GM18907 (cell line): ENCODE results near the gene MTHFD1L.
"Not testable (repeated sequence)": the region's sequence is repeated elsewhere in the genome, so short reads cannot be mapped to it uniquely, and the experiment has no call there.

ENCODE experiments used
- ATAC-seq: cut with Tn5 transposase; IDR thresholded peaks from one replicate; pipeline ENCODE4 v1.9.1; 2021; ENCODE audit warnings: mild to moderate bottlenecking, moderate library complexity; ENCODE audit not compliant: unreplicated experiment

MTHFD1L gene

GRCh38 chr6:151060766-151061531, 195.4 kb downstream of the MTHFD1L start:
- no peak for ATAC-seq

- no peak for ATAC-seq
Observed at GRCh38 chr6:151063352-151063751, 197.8 kb downstream of the MTHFD1L start.

DNA sequence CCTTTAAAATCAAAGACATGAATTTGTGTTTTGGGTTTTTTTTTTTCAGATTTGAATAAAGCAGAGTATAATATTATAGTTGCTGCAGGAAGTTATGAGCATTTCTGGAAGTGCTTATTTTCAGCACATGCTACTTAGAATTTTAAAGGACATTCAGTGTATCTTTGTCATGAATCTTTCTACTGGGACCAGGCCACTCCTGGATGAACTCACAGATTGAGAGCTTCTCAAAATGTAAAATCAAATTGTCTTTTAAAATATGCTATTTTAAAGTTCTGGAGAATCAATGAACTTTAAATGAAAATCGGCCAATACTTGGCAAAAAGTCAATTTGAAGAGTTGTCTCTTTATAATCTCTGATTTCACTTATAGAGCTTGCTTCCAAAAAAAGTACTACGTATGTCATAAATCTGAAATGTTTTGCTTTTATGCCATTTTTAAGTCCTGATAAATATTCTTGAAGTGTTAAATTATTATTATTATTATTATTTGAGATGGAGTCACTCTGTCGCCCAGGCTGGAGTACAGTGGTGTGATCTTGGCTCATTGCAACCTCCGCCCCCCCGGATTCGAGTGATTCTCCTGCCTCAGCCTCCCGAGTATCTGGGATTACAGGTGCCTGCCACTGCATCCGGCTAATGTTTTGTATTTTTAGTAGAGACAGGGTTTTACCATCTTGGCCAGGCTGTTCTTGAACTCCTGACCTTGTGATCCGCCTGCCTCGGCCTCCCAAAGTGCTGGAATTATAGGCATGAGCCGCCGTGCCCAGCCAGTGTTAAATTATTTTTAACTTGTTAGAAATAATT, 198.5 kb downstream of the MTHFD1L start:
- no peak for ATAC-seq

- no peak for ATAC-seq
Observed at GRCh38 chr6:151065027-151065815, 199.7 kb downstream of the MTHFD1L start.

DNA sequence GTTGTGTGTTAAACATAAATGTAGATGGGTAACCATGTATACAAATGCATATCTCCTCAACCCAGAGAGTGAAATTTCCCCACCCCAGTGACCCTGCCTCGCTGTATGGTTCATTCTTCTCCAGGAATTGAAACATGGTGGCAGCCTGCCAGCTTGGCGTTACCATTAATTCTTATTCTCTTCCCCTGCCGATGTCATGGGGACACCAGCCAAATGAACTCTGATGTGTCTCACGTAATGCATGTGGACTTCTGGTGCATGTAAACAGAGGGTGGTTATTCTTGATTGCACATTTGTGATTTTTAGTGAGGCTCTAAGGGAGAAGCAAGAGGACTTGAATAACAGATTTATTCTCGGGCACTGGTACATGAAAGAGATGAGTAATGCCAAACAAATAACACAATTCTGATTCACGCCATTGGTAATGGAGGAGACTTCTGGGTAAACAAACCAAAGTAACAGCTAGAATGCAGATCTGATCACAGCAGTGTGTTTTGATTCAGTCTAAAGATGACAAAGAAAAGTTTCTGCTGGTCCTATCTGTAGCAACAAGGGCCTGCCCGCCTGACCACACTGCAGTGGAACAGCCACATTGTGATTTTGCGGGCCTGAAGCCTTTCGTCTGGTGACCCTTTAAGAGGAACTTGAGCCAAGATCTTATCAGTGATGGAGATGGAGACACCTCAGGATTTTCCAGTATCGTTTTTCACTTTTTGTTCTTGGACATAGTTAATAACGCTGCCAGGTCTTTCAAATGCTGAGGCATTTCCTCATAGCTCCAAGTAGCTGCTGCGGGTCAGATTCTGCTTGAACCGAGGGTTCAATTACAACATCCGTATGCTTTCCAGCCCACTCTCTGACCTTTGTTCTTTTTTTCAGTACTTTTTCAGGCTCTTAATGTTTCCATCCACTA, 202.4 kb downstream of the MTHFD1L start:
- no peak for ATAC-seq

DNA sequence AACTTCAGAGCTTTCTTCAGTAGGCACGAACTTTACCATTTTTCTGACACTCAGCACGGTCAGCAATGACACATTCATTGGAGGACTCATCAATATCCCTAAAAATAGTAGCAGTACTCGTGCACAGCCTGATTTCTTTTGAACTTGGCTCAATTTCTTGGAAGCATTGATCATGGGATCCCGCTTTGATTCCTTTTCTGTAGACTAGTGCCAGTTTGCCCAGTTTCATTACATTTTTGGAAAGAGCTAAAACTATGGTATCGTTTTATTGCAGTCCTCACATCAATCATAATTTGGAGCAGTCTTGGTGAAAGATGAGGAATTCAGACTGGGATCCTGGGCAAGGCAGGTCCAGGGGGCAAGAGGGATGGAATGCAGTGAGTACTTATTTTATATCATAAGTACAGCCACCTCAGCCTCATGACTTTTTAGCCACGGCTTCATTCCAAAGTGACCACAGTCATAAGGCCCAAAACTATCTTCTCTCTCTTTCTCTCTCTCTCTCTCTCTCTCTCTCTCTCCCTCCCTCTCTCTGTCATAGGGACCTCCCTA, 203.3 kb downstream of the MTHFD1L start:
- no peak for ATAC-seq

DNA sequence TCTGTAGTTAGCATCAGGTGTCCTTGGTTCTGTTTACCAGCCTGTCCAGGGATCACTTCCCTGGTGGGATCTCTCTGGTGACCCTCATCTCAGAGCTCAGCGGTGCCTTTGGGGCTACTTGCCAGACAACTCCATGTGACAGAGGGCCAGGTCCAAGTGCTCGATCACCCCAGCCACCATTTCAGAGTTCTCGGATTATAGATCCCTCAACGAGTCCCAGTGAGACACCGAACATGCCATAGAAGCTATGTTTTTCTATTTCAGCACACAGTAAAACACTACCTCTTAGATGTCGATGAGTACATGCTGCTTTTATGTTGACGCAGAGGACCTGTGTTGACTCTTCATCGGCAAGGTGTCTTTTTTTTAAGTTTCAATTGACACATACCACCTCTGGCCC, 204.1 kb downstream of the MTHFD1L start:
- ATAC-seq, result no peak

GRCh38 chr6:151070631-151071051, 205.1 kb downstream of the MTHFD1L start:
- no peak for ATAC-seq

DNA sequence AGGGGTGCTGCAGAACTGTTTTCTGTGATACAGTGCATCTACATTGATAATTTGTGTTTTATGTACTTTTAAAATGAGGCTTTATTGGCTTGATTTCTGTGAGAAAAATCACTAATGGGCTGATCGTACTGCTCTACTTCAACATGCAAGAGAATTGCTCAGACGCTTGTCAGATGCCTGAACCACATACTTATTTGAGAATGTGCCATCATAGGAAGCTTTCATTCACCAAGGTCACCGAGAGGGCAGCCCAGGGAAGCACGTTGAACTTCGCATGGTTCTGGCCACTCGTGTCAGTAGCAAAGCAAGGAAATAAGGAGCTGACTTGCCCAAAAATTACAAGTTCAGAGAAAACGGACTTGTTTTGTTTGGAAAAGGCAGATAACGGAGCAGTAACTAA, 205.8 kb downstream of the MTHFD1L start:
- ATAC-seq, result no peak

GRCh38 chr6:151073146-151073545, 207.6 kb downstream of the MTHFD1L start:
- no peak for ATAC-seq

DNA sequence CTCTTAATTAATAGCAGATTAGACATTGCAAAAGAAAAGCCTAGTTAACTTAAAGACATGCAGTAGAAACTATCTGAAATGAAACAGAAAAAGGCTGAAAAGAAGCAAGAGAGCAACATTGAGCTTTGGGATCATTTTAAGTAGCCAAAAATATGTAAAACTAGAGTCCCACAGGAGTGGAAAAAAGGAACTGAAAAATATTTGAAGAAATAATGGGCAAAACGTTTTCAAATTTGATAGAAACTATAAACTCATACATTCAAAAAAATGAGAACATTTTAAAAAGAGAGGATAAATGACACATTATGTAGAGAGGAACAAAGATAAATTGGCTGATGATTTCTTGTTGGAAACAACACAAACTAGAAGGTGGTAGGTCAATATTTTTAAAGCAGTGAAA, 208.2 kb downstream of the MTHFD1L start:
- ATAC-seq, result no peak

DNA sequence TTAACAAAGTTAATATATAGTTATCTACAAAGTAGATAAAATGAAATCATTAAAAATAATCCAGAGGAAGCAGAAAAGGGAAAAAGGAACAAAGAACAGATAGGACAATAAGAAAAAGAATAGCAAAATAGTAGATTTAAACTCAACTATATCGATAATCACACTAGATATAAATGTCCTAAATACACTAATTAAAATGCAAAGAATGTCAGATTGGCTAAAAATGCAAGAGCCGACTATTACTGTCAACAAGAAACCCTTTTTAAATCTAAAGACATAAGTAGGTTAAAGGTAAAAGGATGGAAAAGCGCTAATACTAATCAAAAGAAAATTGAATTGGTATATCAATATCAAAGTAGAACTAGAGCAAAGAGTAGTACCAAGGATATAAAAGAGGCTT, 209.5 kb downstream of the MTHFD1L start:
- ATAC-seq, result no peak

DNA sequence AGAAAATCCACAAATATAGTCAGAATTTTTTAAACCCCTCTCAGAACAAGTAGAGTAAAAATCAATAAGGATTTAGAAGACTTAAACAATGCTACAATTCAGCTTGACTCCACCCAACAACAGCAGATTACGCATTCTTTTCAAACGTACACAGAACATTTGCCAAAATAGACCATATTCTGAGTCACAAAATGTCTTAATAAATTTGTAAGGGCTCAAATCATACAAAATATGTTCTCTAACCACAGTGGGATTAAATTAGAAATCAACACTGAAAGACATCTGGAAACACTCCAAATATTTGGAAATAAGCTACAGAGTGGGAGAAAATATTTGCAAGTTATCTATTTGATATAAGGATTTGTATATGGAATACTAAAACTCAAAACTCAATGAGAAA, 210.0 kb downstream of the MTHFD1L start:
- no peak for ATAC-seq

- no peak for ATAC-seq
Observed at GRCh38 chr6:151075930-151076555, 210.5 kb downstream of the MTHFD1L start.

DNA sequence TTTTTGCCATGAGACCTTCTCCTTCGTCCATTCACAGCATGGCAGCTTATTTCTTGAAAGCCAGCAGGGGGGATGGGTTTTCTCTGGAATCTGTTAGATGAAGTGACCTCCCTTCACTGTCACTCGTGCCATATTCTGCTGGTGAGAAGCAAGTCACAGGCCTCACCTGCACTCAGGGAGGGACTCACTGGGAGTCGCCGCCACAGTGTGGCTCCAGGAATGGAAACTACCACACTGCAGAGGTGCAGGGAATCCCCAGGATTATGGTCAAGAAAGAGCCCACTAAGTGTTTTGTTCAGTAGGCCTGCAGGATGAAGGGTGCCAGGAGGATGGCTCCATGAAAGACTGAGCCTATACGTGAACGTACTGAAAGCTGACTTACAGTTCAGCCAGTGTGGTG, 213.2 kb downstream of the MTHFD1L start:
- ATAC-seq, result no peak

DNA sequence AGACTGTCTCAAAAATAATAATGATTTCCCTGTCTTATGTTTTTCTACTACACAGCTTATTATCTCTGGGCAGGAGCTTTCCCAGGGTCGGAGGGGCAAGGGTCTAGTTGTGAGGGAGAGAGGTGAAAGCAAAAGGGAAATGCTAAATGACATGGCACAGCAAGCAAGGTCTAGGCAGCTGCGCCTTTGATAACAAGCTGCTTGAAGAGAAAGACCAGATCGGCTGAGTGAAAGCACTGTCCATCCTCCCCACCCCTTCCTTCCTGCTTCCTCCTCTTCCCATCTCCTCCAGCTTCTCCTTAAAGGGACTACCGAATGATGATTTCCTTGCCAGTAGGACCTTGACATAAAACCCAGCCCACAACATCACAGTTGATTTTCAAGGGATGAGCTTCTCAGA, 216.2 kb downstream of the MTHFD1L start:
- no peak for ATAC-seq

DNA sequence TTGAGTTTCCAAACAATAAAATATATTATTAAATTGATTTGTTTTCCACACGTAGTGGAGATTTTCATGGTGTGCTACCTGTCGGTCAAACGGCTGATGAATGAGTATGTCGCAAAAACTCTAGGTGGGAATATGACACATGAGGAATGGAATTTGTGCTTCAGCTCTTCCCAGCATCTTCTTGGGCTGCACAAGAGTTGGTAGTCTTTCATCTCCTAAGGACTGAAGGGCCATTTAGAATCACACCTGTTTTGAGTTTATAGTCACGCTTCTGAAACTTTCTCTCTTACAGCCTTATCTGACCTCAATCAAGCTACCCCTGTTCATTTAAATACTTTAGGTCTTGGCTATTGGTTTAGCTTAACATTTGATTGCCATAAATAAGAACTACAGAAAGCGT, 216.6 kb downstream of the MTHFD1L start:
- no peak for ATAC-seq

- ATAC-seq, result no peak
Observed at GRCh38 chr6:151084275-151084674, 218.8 kb downstream of the MTHFD1L start.

- not testable (repeated sequence) for ATAC-seq
Observed at GRCh38 chr6:151087055-151087454, 221.6 kb downstream of the MTHFD1L start.
